Central memory CD8-positive, alpha-beta T cell (primary cell): ENCODE data around the gene ISYNA1.

Experiments
- ATAC-seq: fragments of 150-1000 bp; cut with Tn5 transposase; replicated peaks from 2 replicates; pipeline ENCODE4 v1.10.0; 2022; ENCODE audit warnings: mild to moderate bottlenecking, moderate FRiP score, moderate number of reproducible peaks; ENCODE audit not compliant: poor library complexity, severe bottlenecking; ENCODE audit errors: extremely low read depth
- DNase-seq, 2 donors: peaks; one replicate each; pipeline ENCODE4 v3.0.0; 2021; ENCODE audit warnings: low spot score in 2 of 2
- H3K27ac Mint-ChIP-seq: one replicate; pipeline ENCODE4 v1.8.0; 2022; ENCODE audit warnings: low read depth, mild to moderate bottlenecking, moderate library complexity, mixed read lengths
- H3K27me3 Mint-ChIP-seq: one replicate; pipeline ENCODE4 v1.8.0; 2022; ENCODE audit warnings: mixed read lengths
- H3K36me3 Mint-ChIP-seq: one replicate; pipeline ENCODE4 v1.8.0; 2022; ENCODE audit warnings: mild to moderate bottlenecking, moderate library complexity, mixed read lengths; ENCODE audit not compliant: insufficient read depth
- H3K4me1 Mint-ChIP-seq: one replicate; pipeline ENCODE4 v1.8.0; 2022; ENCODE audit warnings: mixed read lengths
- H3K4me3 Mint-ChIP-seq: one replicate; pipeline ENCODE4 v1.8.0; 2022; ENCODE audit warnings: mild to moderate bottlenecking, moderate library complexity, mixed read lengths
- H3K9me3 Mint-ChIP-seq: one replicate; pipeline ENCODE4 v1.8.0; 2022; ENCODE audit warnings: mixed read lengths

The ISYNA1 gene

GRCh38 chr19:18446811-18447359 is 9.0 kb upstream of the ISYNA1 start:
- Mint-ChIP-seq H3K27ac (no peak overlapping the region), H3K36me3 (peaks cover 40% of the 10 kb centered on the region), H3K9me3 (peaks cover 5% of the 10 kb centered on the region), H3K4me3 (no peak overlapping the region), H3K27me3 (no peaks in the 10 kb centered on the region), H3K4me1 (peaks cover 22% of the 10 kb centered on the region)
- ATAC-seq (no peak), DNase-seq (no peak)

- Mint-ChIP-seq H3K4me3 (no peak overlapping the region), H3K27ac (no peak overlapping the region), H3K4me1 (peaks cover 27% of the 10 kb centered on the region), H3K36me3 (peaks cover 42% of the 10 kb centered on the region), H3K27me3 (no peaks in the 10 kb centered on the region), H3K9me3 (peaks cover 5% of the 10 kb centered on the region)
- ATAC-seq (no peak), DNase-seq (no peak)
Observed at GRCh38 chr19:18446145-18446810, 8.3 kb upstream of the ISYNA1 start.

- H3K9me3 Mint-ChIP-seq = peaks cover 5% of the 10 kb centered on the region
- peaks cover 24% of the 10 kb centered on the region for H3K4me1 Mint-ChIP-seq
- H3K4me3 Mint-ChIP-seq = no peak overlapping the region
- ATAC-seq = no peak
- no peak overlapping the region for H3K27ac Mint-ChIP-seq
- DNase-seq = no peak
- H3K36me3 Mint-ChIP-seq = peaks cover 43% of the 10 kb centered on the region
- no peaks in the 10 kb centered on the region for H3K27me3 Mint-ChIP-seq
Observed at GRCh38 chr19:18445262-18445948, 7.5 kb upstream of the ISYNA1 start.

GRCh38 chr19:18444513-18444912 is 6.6 kb upstream of the ISYNA1 start:
- no peak for ATAC-seq
- H3K27me3 Mint-ChIP-seq = no peaks in the 10 kb centered on the region
- no peak for DNase-seq
- peaks cover 45% of the 10 kb centered on the region for H3K36me3 Mint-ChIP-seq
- H3K9me3 Mint-ChIP-seq = peaks cover 5% of the 10 kb centered on the region
- no peak overlapping the region for H3K27ac Mint-ChIP-seq
- H3K4me1 Mint-ChIP-seq = peaks cover 29% of the 10 kb centered on the region
- H3K4me3 Mint-ChIP-seq = no peak overlapping the region

GRCh38 chr19:18443831-18444230 is 5.9 kb upstream of the ISYNA1 start:
- peaks cover 5% of the 10 kb centered on the region for H3K9me3 Mint-ChIP-seq
- peaks cover 29% of the 10 kb centered on the region for H3K4me1 Mint-ChIP-seq
- DNase-seq (no peak), ATAC-seq (no peak)
- no peaks in the 10 kb centered on the region for H3K27me3 Mint-ChIP-seq
- no peak overlapping the region for H3K27ac Mint-ChIP-seq
- H3K4me3 Mint-ChIP-seq = no peak overlapping the region
- H3K36me3 Mint-ChIP-seq = peaks cover 44% of the 10 kb centered on the region

- peaks cover 43% of the 10 kb centered on the region for H3K36me3 Mint-ChIP-seq
- DNase-seq (no peak), ATAC-seq (no peak)
- no peaks in the 10 kb centered on the region for H3K27me3 Mint-ChIP-seq
- H3K9me3 Mint-ChIP-seq = peaks cover 5% of the 10 kb centered on the region
- no peak overlapping the region for H3K27ac Mint-ChIP-seq
- H3K4me1 Mint-ChIP-seq = peaks cover 29% of the 10 kb centered on the region
- no peak overlapping the region for H3K4me3 Mint-ChIP-seq
Observed at GRCh38 chr19:18443406-18443805, 5.5 kb upstream of the ISYNA1 start.

GRCh38 chr19:18442941-18443340 is 5.0 kb upstream of the ISYNA1 start:
- ATAC-seq (no peak), DNase-seq (no peak)
- Mint-ChIP-seq H3K9me3 (peaks cover 5% of the 10 kb centered on the region), H3K4me3 (no peak overlapping the region), H3K36me3 (peaks cover 41% of the 10 kb centered on the region), H3K27ac (peak overlapping the region; percentile 79), H3K27me3 (no peaks in the 10 kb centered on the region), H3K4me1 (peaks cover 29% of the 10 kb centered on the region)

- Mint-ChIP-seq H3K4me1 (peaks cover 29% of the 10 kb centered on the region), H3K36me3 (peaks cover 38% of the 10 kb centered on the region), H3K27ac (peak overlapping the region; percentile 79), H3K9me3 (peaks cover 5% of the 10 kb centered on the region), H3K27me3 (no peaks in the 10 kb centered on the region), H3K4me3 (peak overlapping the region; percentile 15)
- ATAC-seq = peak; percentile 30
- peak in 1 of 2 donors; percentile 55 for DNase-seq
Observed at GRCh38 chr19:18441804-18442788, 4.2 kb upstream of the ISYNA1 start.

GRCh38 chr19:18440936-18441803 is 3.2 kb upstream of the ISYNA1 start:
- peak; percentile 3 for ATAC-seq
- H3K27ac Mint-ChIP-seq = peak overlapping the region; percentile 79
- peaks cover 31% of the 10 kb centered on the region for H3K36me3 Mint-ChIP-seq
- H3K9me3 Mint-ChIP-seq = peaks cover 5% of the 10 kb centered on the region
- H3K4me1 Mint-ChIP-seq = peaks cover 33% of the 10 kb centered on the region
- DNase-seq = no peak
- no peaks in the 10 kb centered on the region for H3K27me3 Mint-ChIP-seq
- no peak overlapping the region for H3K4me3 Mint-ChIP-seq

GRCh38 chr19:18440415-18440877 is 2.5 kb upstream of the ISYNA1 start:
- DNase-seq (no peak), ATAC-seq (no peak)
- H3K9me3 Mint-ChIP-seq = peaks cover 5% of the 10 kb centered on the region
- H3K4me3 Mint-ChIP-seq = no peak overlapping the region
- peaks cover 37% of the 10 kb centered on the region for H3K4me1 Mint-ChIP-seq
- H3K36me3 Mint-ChIP-seq = peaks cover 33% of the 10 kb centered on the region
- peak overlapping the region; percentile 79 for H3K27ac Mint-ChIP-seq
- no peaks in the 10 kb centered on the region for H3K27me3 Mint-ChIP-seq

- no peak for ATAC-seq
- no peaks in the 10 kb centered on the region for H3K27me3 Mint-ChIP-seq
- peaks cover 34% of the 10 kb centered on the region for H3K36me3 Mint-ChIP-seq
- no peak overlapping the region for H3K4me3 Mint-ChIP-seq
- DNase-seq = no peak
- peaks cover 5% of the 10 kb centered on the region for H3K9me3 Mint-ChIP-seq
- H3K27ac Mint-ChIP-seq = peak overlapping the region; percentile 79
- H3K4me1 Mint-ChIP-seq = peaks cover 37% of the 10 kb centered on the region
Observed at GRCh38 chr19:18439910-18440237, 1.9 kb upstream of the ISYNA1 start.
